HG02981 (cell line): Measurements from ENCODE around the gene TRPM7.
"Not testable (repeated sequence)": the region's sequence is repeated elsewhere in the genome, so short reads cannot be mapped to it uniquely, and the experiment has no call there.

ENCODE experiments used
- ATAC-seq: cut with Tn5 transposase; IDR thresholded peaks from one replicate; pipeline ENCODE4 v1.9.1; 2021; ENCODE audit warnings: mild to moderate bottlenecking, moderate library complexity; ENCODE audit not compliant: unreplicated experiment

Gene TRPM7, protein sequence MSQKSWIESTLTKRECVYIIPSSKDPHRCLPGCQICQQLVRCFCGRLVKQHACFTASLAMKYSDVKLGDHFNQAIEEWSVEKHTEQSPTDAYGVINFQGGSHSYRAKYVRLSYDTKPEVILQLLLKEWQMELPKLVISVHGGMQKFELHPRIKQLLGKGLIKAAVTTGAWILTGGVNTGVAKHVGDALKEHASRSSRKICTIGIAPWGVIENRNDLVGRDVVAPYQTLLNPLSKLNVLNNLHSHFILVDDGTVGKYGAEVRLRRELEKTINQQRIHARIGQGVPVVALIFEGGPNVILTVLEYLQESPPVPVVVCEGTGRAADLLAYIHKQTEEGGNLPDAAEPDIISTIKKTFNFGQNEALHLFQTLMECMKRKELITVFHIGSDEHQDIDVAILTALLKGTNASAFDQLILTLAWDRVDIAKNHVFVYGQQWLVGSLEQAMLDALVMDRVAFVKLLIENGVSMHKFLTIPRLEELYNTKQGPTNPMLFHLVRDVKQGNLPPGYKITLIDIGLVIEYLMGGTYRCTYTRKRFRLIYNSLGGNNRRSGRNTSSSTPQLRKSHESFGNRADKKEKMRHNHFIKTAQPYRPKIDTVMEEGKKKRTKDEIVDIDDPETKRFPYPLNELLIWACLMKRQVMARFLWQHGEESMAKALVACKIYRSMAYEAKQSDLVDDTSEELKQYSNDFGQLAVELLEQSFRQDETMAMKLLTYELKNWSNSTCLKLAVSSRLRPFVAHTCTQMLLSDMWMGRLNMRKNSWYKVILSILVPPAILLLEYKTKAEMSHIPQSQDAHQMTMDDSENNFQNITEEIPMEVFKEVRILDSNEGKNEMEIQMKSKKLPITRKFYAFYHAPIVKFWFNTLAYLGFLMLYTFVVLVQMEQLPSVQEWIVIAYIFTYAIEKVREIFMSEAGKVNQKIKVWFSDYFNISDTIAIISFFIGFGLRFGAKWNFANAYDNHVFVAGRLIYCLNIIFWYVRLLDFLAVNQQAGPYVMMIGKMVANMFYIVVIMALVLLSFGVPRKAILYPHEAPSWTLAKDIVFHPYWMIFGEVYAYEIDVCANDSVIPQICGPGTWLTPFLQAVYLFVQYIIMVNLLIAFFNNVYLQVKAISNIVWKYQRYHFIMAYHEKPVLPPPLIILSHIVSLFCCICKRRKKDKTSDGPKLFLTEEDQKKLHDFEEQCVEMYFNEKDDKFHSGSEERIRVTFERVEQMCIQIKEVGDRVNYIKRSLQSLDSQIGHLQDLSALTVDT (N-terminal part only)

GRCh38 chr15:50686469-50687301 is at the start of gene TRPM7:
TSS of gene TRPM7 (minus strand) at chr15:50686797. CDS start at chr15:50686533, 264 bp downstream.
- peak; percentile 82 for ATAC-seq

DNA sequence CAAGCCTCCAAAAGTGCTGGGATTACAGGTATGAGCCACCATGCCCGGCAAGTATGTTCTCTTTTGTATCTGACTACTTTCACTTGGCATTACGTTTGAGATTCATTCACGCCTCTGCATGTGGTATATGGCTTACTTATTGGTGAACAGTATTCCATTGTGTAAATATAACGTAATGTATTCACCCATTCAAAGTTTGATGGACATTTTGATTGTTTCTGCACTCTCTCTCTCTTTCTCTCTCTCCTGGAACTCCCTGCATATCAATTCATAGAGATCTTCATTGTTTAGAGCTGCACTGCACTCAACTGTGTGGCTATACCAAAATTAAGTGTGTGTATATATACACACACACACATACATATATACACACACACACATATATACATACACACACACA is 48.6 kb upstream of the TRPM7 start:
- ATAC-seq: no peak

GRCh38 chr15:50726315-50726714 is 39.7 kb upstream of the TRPM7 start:
- ATAC-seq: no peak

GRCh38 chr15:50718700-50719125 is 32.1 kb upstream of the TRPM7 start:
- ATAC-seq: no peak

- ATAC-seq: no peak
Observed at GRCh38 chr15:50712018-50712417, 25.4 kb upstream of the TRPM7 start.

GRCh38 chr15:50710585-50710984 is 24.0 kb upstream of the TRPM7 start:
- ATAC-seq: no peak

DNA sequence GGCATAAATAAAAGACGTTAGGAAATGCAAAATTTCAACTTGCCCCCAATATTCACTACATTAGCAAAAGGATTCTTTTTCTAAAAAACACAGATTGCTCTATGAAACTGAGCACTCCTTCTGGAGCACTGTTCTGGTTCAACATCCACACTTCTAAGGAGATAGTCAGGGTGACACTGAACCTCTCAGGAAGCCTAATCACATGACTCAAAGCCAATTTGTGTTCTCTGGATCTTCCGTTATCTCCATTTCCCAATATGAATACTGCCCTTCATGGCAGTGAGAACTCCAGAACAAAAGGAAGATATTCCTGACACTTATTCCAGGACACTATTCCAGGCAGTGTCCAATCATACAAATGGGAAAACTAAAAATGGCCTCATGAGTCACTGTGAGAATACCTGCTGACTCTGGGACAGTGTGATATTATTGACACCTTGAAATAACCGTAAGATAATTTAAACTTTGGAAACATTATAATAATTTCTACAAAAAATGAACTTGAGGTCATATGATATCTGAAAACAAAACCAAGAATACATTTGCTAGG is 21.4 kb upstream of the TRPM7 start:
- no peak for ATAC-seq

GRCh38 chr15:50702762-50703334 is 16.3 kb upstream of the TRPM7 start:
- no peak for ATAC-seq

- no peak for ATAC-seq
Observed at GRCh38 chr15:50698101-50698500, 11.5 kb upstream of the TRPM7 start.

- no peak for ATAC-seq
Observed at GRCh38 chr15:50697109-50697797, 10.7 kb upstream of the TRPM7 start.

GRCh38 chr15:50694634-50695165 is 8.1 kb upstream of the TRPM7 start:
- ATAC-seq: not testable (repeated sequence)

- ATAC-seq: no peak
Observed at GRCh38 chr15:50687302-50687902, 805 bp upstream of the TRPM7 start.

- ATAC-seq: peak; percentile 44
Observed at GRCh38 chr15:50685976-50686468, 575 bp downstream of the TRPM7 start.

DNA sequence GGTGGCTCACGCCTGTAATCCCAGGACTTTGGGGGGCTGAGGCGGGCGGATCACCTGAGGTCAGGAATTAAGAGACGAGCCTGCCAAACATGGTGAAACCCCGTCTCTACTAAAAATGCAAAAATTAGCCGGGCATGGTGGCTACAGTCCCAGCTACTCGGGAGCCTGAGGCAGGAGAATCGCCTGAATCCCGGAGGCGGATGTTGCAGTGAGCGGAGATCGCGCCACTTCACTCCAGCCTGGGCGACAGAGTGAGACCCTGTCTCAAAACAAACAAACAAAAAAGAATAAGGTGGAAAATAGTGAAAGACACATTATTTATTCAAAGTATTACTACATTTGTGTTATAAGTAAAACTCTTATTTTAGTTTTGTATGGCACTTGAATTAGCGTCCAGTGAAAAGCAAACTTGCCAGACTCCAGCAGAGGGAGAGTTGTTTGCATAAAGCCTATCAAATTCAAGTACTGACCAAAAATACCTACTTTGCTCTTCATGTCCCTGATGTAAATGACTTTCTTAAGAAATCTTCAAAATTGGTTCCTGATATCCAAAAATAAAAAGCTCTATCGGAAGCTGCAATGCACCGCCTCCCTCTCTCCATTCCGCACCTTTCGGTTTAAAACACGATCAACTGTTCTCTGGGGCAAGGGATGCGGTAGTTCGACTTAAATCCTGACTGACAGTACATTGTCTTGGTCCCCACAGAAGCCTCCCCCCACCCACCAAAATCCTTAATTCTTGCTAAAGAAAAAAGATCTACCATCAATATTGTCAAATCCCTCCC is 1.2 kb downstream of the TRPM7 start:
- no peak for ATAC-seq

GRCh38 chr15:50681467-50681866 is 5.1 kb downstream of the TRPM7 start:
- no peak for ATAC-seq

DNA sequence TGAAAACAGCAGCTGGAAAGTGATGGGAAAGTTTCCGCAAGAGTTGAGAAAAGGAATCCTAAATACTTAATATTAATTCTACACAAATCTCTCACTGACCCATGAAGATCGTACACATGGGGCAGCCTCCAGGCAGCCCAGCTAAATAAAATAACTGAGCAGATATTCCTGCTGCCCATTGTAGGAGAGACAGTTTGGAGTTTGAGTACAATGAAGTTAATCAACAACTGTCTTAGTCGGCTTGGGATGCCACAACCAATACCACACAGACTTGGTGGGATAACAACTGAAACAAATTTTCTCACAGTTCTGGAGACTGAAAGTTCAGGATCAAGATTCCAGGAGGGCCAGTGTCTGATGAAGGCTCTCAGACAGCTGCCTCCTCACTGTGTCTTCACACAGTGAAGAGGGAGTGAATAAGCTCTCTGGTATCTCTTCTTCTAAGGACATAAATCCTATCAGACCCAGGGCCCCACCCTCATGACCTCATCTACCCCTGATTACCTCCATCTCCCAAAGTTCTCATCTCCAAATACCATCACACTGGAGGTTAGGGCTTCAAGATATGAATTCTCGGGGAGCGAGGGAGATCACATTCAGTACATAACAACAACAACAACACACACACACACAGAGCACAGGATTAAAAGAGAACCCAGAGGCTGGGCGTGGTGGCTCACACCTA is 9.7 kb downstream of the TRPM7 start:
- ATAC-seq: no peak
